DMS 273 treated with DMSO at 0.1 percent for 48 hours (cell line): ENCODE data around the gene DDX49.
"Not testable (repeated sequence)": the region's sequence is repeated elsewhere in the genome, so short reads cannot be mapped to it uniquely, and the experiment has no call there.

Source experiments
- DNase-seq: peaks from one replicate; lab custom pipeline; 2025; lab: John Stamatoyannopoulos, UW

The DDX49 gene

GRCh38 chr19:18910801-18911436 is 8.6 kb upstream of the DDX49 start:
- no peak for DNase-seq

GRCh38 chr19:18912933-18913332 is 6.6 kb upstream of the DDX49 start:
- DNase-seq, result no peak

DNA sequence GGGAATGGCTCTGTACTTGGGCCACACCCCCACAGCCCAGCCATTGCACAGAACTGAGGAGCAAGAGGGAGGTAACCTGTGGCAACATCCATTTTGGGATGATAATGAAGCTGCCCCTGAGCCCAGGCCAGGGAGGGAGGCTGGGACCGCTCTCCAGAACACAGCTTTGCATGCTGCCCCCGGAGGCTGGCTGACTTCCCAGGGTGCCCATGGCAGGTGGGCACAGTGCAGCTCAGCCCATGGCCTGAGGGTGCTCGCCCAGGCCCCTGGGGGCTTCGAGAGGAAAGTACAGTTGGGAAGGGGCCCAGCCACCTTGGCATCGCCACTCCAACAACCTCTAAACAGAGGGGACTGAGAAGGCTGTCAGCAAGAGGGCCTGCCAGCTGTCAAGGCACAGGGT is 6.0 kb upstream of the DDX49 start:
- DNase-seq, result no peak

DNA sequence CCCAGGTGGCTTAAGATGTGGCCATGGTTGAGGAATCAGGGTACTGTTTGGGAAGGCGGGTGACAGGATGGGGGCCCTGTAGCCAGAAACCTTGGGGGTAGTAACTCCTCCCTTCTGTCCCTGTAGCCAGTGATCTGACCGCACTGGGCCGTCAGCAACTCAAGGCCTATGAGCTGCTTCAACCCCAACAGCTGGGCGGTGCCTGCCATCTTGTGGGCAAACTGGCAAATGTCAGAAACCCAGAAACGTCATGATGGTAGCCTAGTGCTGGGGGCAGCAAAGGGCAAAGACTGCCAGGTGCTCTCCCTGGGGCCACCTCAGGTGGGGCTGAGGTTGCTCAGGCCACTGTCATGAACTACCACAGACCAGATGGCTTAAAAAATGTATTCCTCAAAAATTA is 3.9 kb upstream of the DDX49 start:
- DNase-seq, result no peak

- not testable (repeated sequence) for DNase-seq
These were observed 1.9 kb upstream of the DDX49 start for GRCh38 chr19:18917593-18917992.

DNA sequence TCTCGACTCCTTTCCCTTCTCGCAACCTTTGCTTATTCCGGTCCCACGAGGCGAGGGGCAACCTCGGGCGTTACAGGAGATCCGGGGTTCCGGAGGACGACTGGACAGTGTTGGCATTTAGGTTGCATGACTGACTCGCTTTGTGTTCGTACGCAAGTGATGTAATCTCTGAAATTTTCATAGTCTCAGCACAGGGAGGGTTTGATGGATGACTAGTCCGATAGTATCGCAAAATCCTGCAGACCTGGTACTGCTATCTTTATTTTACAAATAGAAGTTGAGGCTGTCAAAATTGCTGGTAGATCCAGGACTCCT is 342 bp downstream of the DDX49 start:
- DNase-seq, result no peak

DNA sequence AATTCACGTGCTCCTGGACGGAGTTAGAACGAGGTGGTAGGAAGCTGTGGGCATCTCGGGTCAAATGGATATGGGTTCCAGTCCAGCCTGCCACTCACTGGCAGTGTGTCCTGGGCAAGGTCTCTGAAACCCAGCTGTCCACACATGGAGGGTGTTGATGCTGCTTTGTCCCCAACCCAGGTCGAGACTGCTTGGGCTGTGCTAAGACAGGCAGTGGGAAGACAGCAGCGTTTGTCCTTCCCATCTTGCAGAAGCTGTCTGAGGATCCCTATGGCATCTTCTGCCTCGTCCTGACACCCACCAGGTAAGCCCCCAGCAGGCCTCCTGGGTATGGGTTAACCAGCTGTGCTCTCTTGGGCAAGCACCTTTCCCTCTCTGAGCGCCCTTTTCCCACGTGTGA is 885 bp downstream of the DDX49 start:
- DNase-seq, result no peak

GRCh38 chr19:18921593-18921992 is 2.1 kb downstream of the DDX49 start:
- DNase-seq, result no peak

DNA sequence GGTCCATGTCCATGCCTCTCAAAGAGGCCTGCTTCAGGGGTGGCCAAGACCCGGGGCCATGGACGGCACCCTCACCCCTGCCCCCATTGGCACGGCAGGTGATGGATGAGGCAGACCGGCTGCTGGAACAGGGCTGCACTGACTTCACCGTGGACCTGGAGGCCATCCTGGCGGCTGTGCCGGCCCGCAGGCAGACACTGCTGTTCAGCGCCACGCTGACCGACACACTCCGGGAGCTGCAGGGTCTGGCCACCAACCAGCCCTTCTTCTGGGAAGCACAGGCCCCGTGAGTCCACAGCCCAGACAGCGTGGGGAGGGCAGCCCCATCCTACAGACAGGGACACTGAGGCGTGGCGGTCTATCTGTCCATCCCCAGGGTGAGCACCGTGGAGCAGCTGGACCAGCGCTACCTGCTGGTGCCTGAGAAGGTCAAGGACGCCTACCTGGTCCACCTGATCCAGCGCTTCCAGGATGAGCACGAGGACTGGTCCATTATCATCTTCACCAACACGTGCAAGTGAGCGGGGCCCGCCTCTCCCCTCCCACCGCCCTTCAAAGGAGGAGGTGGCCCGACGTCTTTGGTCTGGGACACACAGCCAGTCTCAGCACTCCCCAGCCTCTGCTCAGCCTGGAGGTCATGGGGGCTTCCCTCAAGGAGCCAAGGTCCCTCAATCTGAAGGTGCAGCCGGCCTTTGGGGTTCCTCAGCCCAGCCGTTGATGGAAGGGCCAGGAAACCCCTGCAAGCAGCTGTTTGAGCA is 2.9 kb downstream of the DDX49 start:
- DNase-seq, result no peak

- DNase-seq, result no peak
These were observed 5.2 kb downstream of the DDX49 start for GRCh38 chr19:18924684-18925213.

- no peak for DNase-seq
These were observed 8.7 kb downstream of the DDX49 start for GRCh38 chr19:18928018-18928805.

- no peak for DNase-seq
These were observed 9.8 kb downstream of the DDX49 start for GRCh38 chr19:18929311-18929710.

DNA sequence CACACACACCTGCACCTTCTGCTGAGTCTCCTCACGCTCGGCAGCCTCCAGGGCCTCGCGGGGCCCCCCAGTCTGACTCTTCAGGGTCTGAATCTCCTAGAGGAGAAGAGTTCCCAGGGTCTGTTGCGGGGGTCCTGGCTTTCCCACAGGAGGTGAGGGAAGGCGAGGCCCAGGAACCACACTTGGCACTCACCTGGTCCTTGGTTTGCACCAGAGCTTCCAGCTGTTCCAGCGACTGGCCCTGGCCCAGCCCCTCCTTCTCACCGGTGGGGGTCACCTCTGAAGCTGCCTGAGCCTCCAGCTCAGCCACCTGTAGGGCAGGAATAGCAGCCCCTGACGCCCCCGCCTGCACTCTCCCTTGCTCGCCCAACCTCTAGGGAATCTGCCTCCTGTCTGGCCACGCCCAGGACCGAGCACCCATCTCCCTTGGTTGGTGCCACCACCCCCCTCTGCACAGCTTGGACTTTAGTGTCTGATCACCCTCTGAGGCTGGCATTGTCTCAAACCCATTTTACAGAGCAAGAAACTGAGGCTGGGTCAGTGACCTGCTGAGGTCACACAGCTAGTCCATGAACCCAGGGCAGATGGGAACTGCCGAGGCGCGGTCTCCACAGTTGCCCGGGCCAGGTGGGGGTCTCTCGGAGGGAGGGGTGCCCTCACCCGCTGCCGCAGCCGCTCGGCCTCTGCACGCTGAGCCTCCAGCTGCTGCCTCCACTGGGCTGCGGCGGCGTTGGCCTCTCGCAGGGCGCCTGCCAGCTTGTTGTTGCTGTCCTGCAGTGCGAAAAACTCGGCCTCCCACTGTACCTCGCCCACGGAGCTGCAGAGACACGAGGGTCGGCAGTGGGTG is 12.0 kb downstream of the DDX49 start:
- DNase-seq, result no peak

- no peak for DNase-seq
These were observed 12.8 kb downstream of the DDX49 start for GRCh38 chr19:18932216-18932841.

DNA sequence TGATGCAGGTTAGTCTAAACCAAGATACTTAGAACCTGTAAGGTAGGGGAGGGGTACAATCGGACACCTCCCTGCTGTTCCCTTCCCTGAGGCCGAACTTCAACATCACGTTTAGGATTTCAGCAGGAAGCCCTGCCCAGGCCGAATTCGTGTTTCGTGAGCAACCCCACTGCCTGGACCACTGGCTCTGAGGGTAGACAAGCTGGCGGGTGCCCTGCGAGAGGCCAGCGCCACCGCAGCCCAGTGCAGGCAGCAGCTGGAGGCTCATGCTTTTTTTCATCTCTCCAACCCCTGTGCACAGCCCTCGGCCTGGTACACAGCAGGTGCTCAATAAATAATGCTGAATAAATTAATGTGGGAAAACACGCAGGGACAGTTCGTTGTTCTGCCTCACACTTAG is 13.8 kb downstream of the DDX49 start:
- DNase-seq, result no peak

DNA sequence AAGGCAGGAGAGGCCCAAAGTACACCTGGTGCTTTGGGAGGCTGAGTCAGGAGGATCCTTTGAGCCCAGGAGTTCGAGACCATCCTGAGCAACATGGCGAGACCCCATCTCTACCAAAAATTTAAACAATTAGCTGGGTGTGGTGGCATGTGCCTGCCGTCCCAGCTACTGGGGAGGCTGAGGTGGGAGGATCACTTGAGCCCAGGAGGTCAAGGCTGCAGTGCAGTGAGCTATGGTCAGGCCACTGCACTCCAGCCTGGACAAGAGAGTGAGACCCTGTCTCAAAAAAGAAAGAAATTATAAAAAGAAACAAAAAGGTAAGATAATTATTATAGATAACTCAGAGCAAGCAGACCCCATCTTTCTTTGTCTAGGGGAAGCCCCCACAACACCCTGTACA is 19.6 kb downstream of the DDX49 start:
- DNase-seq, result no peak

DNA sequence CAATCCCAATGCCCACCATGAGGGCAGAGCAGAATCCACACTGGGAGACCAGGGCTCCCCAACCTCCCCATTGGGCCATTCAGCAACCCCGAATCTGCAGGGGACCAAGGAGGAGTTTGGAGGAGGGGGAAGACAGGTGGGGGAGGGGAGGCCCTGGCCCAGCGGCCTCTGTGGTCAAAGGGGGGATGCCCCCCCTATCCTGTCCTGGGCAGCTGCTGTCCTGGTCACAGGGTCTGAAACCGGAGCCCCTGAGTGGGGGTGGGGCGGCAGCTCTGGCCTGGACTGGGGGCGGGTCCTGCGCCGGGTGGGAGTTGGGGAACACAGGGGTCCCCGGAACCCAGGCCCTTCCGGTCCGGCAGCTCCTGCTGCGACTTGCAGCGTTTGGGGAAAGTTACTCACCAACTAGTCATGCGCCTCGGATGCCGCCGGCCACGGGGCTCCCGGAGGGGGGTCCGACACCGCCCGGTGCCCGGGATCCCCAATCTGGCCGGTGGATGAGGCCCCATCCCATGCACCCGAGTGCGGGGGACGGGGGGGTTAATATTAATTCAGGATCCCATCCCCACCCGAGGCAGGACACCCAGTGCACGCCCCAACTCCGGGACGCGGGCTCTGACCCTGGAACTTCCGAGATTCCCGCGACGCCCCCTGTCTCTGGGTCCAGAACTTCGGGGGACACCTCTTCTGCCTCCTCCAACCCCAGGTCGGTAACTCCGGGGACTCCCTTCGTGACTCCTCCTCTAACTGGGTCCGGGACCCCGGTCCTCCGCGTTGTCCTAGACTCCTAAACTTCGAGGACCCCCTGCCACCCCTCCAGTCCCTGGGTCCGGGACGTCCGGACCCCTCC is 20.6 kb downstream of the DDX49 start:
- DNase-seq, result no peak

GRCh38 chr19:18940769-18941627 is 21.5 kb downstream of the DDX49 start, which contains the start of gene HOMER3:
HOMER3 (minus strand) TSS chr19:18941217; CDS start chr19:18938982, 2,235 bp downstream.
- DNase-seq, result peak; percentile 36

- no peak for DNase-seq
These were observed 22.3 kb downstream of the DDX49 start for GRCh38 chr19:18941628-18942354.
